Measurements from ENCODE around the gene ETHE1.

Gene ETHE1

GRCh38 chr19:43526884-43527859, at the start of gene ETHE1:
ETHE1 (minus strand) TSS chr19:43527201; CDS start chr19:43527177, 24 bp downstream.
- FAIRE-seq, result peak; percentile 71
- DNase-seq (ENCODE audit: insufficient read length, low spot score), result peak; percentile 65

- DNase-seq (ENCODE audit: insufficient read length, low spot score), result no peak
- peak; percentile 8 for FAIRE-seq
These were observed 49.2 kb upstream of the ETHE1 start for GRCh38 chr19:43575955-43576878.

GRCh38 chr19:43575156-43575950, 48.4 kb upstream of the ETHE1 start, which contains the start of the genes PINLYP and XRCC1:
PINLYP (plus strand) TSS chr19:43575801; CDS start chr19:43577192, 1,391 bp downstream.
XRCC1 (minus strand) TSS chr19:43575527; CDS start chr19:43575458, 69 bp downstream.
- DNase-seq (ENCODE audit: insufficient read length, low spot score), result peak; percentile 92
- FAIRE-seq, result peak; percentile 96

- FAIRE-seq (no peak), DNase-seq (ENCODE audit: insufficient read length, low spot score) (no peak)
These were observed 47.6 kb upstream of the ETHE1 start for GRCh38 chr19:43574424-43575155.

- DNase-seq (ENCODE audit: insufficient read length, low spot score) (no peak), FAIRE-seq (no peak)
These were observed 45.2 kb upstream of the ETHE1 start for GRCh38 chr19:43572171-43572588.

- FAIRE-seq (no peak), DNase-seq (ENCODE audit: insufficient read length, low spot score) (no peak)
These were observed 43.3 kb upstream of the ETHE1 start for GRCh38 chr19:43570174-43570791.

GRCh38 chr19:43569657-43570056, 42.7 kb upstream of the ETHE1 start:
- no peak for FAIRE-seq
- DNase-seq (ENCODE audit: insufficient read length, low spot score), result no peak

GRCh38 chr19:43564800-43565199, 37.8 kb upstream of the ETHE1 start:
- DNase-seq (ENCODE audit: insufficient read length, low spot score) (no peak), FAIRE-seq (no peak)

- FAIRE-seq, result no peak
- no peak for DNase-seq (ENCODE audit: insufficient read length, low spot score)
These were observed 36.9 kb upstream of the ETHE1 start for GRCh38 chr19:43563816-43564457.

- DNase-seq (ENCODE audit: insufficient read length, low spot score) (no peak), FAIRE-seq (peak; percentile 74)
These were observed 35.8 kb upstream of the ETHE1 start for GRCh38 chr19:43562698-43563241.

- DNase-seq (ENCODE audit: insufficient read length, low spot score), result no peak
- no peak for FAIRE-seq
These were observed 35.3 kb upstream of the ETHE1 start for GRCh38 chr19:43562226-43562697.

- DNase-seq (ENCODE audit: insufficient read length, low spot score), result no peak
- no peak for FAIRE-seq
These were observed 34.4 kb upstream of the ETHE1 start for GRCh38 chr19:43561139-43561970.

GRCh38 chr19:43560687-43561086, 33.7 kb upstream of the ETHE1 start:
- DNase-seq (ENCODE audit: insufficient read length, low spot score) (no peak), FAIRE-seq (no peak)

- DNase-seq (ENCODE audit: insufficient read length, low spot score) (peak; percentile 87), FAIRE-seq (peak; percentile 95)
These were observed 28.3 kb upstream of the ETHE1 start for GRCh38 chr19:43555185-43555770.

GRCh38 chr19:43554317-43554895, 27.4 kb upstream of the ETHE1 start:
- FAIRE-seq (no peak), DNase-seq (ENCODE audit: insufficient read length, low spot score) (no peak)

- DNase-seq (ENCODE audit: insufficient read length, low spot score), result no peak
- FAIRE-seq, result no peak
These were observed 26.7 kb upstream of the ETHE1 start for GRCh38 chr19:43553656-43554055.

- DNase-seq (ENCODE audit: insufficient read length, low spot score) (no peak), FAIRE-seq (no peak)
These were observed 25.6 kb upstream of the ETHE1 start for GRCh38 chr19:43552616-43553015.

All from GM19239 (cell line).